GM12801 (cell line): Measurements from ENCODE around the gene SHROOM2.

Experiments used
- CTCF ChIP-seq: IDR thresholded peaks from one replicate; pipeline ENCODE4 v1.5.1; 2011; ENCODE audit warnings: control low read depth; ENCODE audit not compliant: insufficient read length; ENCODE audit errors: extremely low read depth

Gene SHROOM2

GRCh38 chrX:9875801-9876200 lies 89.6 kb downstream of the SHROOM2 start:
- TF ChIP-seq CTCF = no peak

- TF ChIP-seq CTCF = no peak
These were observed 90.0 kb downstream of the SHROOM2 start for GRCh38 chrX:9876201-9876600.

GRCh38 chrX:9878146-9878820 lies 92.1 kb downstream of the SHROOM2 start:
- TF ChIP-seq CTCF = no peak

- no peak for TF ChIP-seq CTCF
These were observed 94.0 kb downstream of the SHROOM2 start for GRCh38 chrX:9880237-9880636.

- TF ChIP-seq CTCF = no peak
These were observed 94.6 kb downstream of the SHROOM2 start for GRCh38 chrX:9880870-9881269.

- no peak for TF ChIP-seq CTCF
These were observed 96.6 kb downstream of the SHROOM2 start for GRCh38 chrX:9882669-9883446.

- TF ChIP-seq CTCF = no peak
These were observed 98.0 kb downstream of the SHROOM2 start for GRCh38 chrX:9884031-9884779.
